AG10803 (cell line): Measurements from ENCODE around the gene BRI3BP.
"Not testable (repeated sequence)": the region's sequence is repeated elsewhere in the genome, so short reads cannot be mapped to it uniquely, and the experiment has no call there.

Experiments used
- DNase-seq: peaks from one replicate; pipeline ENCODE4 v3.0.0; 2010; ENCODE audit warnings: low read depth
- H3K4me3 ChIP-seq: 2 replicates; pipeline ENCODE4 v1.5.1; 2011; ENCODE audit warnings: mild to moderate bottlenecking, low read length, control low read depth
- CTCF ChIP-seq: conservative IDR thresholded peaks from 2 replicates; pipeline ENCODE4 v1.5.1; 2011; ENCODE audit warnings: mild to moderate bottlenecking, low read length, control low read depth, inconsistent platforms

BRI3BP gene

GRCh38 chr12:125021771-125022170 lies 28.3 kb downstream of the BRI3BP start:
- no peak for DNase-seq
- no peak for TF ChIP-seq CTCF
- no peak overlapping the region for H3K4me3 ChIP-seq

- DNase-seq: no peak
- H3K4me3 ChIP-seq: no peak overlapping the region
- TF ChIP-seq CTCF: no peak
These were observed 29.6 kb downstream of the BRI3BP start for GRCh38 chr12:125023065-125023464.

- DNase-seq: no peak
- TF ChIP-seq CTCF: no peak
- no peak overlapping the region for H3K4me3 ChIP-seq
These were observed 31.6 kb downstream of the BRI3BP start for GRCh38 chr12:125024949-125025563.

- no peak overlapping the region for H3K4me3 ChIP-seq
- DNase-seq: no peak
- TF ChIP-seq CTCF: no peak
These were observed 32.3 kb downstream of the BRI3BP start for GRCh38 chr12:125025606-125026235.

GRCh38 chr12:125028106-125028505 lies 34.7 kb downstream of the BRI3BP start:
- DNase-seq: no peak
- no peak for TF ChIP-seq CTCF
- no peak overlapping the region for H3K4me3 ChIP-seq

GRCh38 chr12:125029761-125030358 lies 36.4 kb downstream of the BRI3BP start:
- TF ChIP-seq CTCF: no peak
- no peak overlapping the region for H3K4me3 ChIP-seq
- DNase-seq: peak; percentile 2

- not testable (repeated sequence) for DNase-seq, H3K4me3 ChIP-seq
These were observed 38.0 kb downstream of the BRI3BP start for GRCh38 chr12:125031471-125031870.
